ENCODE data around the gene AMBP. TPM values are rescaled to one million over a fixed set of nuclear protein-coding genes. Genes with fewer than 3 reads are reported as not detected.

Gene AMBP
- total and polyA plus RNA-seq, 2 of the 13 experiments (the other 11 are each of a cell fraction or from before 2014, with no cell fraction given): 1,510 to 2,580 TPM

- ChIA-PET POLR2A (no interaction called here), CTCF (ENCODE audit: low intra/inter-chr PET ratio, low total read pairs) (no interaction called here)
- DNase-seq (ENCODE audit: low spot score): no peak
- Histone ChIP-seq H3K27me3 (ENCODE audit: control insufficient read depth in 1 of 2, insufficient read depth in 2 of 2, low read length in 2 of 2) (peaks cover 1 to 6% of the 10 kb centered on the region in 2 experiments; a peak in 2 of 5 replicates), H3K36me3 (replicated peaks in 1 of 2; ENCODE audit: control insufficient read depth in 1 of 2, insufficient read depth in 2 of 2, low read length in 2 of 2) (no peaks in the 10 kb centered on the region), H3K9ac (ENCODE audit: insufficient read depth, low read depth, low read length) (no peak overlapping the region), H2AFZ (ENCODE audit: low read length) (no peak overlapping the region), H3K27ac (ENCODE audit: extremely low read length, insufficient read depth, low read length) (no peak overlapping the region), H4K20me1 (ENCODE audit: insufficient read depth, low read length) (no peaks in the 10 kb centered on the region), H3K4me3 (replicated peaks in 1 of 3; ENCODE audit: insufficient read depth in 1 of 3, low read depth in 2 of 3, low read length in 3 of 3) (no peak overlapping the region), H3K79me2 (ENCODE audit: insufficient read depth, low read length) (no peaks in the 10 kb centered on the region), H3K9me3 (ENCODE audit: low read length) (no peaks in the 10 kb centered on the region), H3K4me2 (ENCODE audit: low read depth, low read length) (no peak overlapping the region), H3K4me1 (ENCODE audit: insufficient read depth, low read length) (peaks cover 21% of the 10 kb centered on the region)
- no peak for TF ChIP-seq ZFP37 (CRISPR knock-in tag; IDR thresholded peaks at IDR 0.05; ENCODE audit: borderline replicate concordance)
- TF ChIP-seq NR2F6 (IDR thresholded peaks at IDR 0.05): no peak
- TF ChIP-seq NR2F6 (CRISPR knock-in tag; IDR thresholded peaks at IDR 0.05): no peak
- no peak for TF ChIP-seq FOXP1 (IDR thresholded peaks at IDR 0.05)
- TF ChIP-seq FOXP1 (CRISPR knock-in tag; IDR thresholded peaks at IDR 0.05): no peak
- no peak for TF ChIP-seq PHF5A (CRISPR knock-in tag; IDR thresholded peaks at IDR 0.05; ENCODE audit: low read depth, unreplicated experiment)
- TF ChIP-seq, protein P1, sequence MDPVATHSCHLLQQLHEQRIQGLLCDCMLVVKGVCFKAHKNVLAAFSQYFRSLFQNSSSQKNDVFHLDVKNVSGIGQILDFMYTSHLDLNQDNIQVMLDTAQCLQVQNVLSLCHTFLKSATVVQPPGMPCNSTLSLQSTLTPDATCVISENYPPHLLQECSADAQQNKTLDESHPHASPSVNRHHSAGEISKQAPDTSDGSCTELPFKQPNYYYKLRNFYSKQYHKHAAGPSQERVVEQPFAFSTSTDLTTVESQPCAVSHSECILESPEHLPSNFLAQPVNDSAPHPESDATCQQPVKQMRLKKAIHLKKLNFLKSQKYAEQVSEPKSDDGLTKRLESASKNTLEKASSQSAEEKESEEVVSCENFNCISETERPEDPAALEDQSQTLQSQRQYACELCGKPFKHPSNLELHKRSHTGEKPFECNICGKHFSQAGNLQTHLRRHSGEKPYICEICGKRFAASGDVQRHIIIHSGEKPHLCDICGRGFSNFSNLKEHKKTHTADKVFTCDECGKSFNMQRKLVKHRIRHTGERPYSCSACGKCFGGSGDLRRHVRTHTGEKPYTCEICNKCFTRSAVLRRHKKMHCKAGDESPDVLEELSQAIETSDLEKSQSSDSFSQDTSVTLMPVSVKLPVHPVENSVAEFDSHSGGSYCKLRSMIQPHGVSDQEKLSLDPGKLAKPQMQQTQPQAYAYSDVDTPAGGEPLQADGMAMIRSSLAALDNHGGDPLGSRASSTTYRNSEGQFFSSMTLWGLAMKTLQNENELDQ (CRISPR knock-in tag; IDR thresholded peaks at IDR 0.05; ENCODE audit: borderline replicate concordance): no peak
- TF ChIP-seq PRMT3 (CRISPR knock-in tag; IDR thresholded peaks at IDR 0.05; ENCODE audit: borderline replicate concordance, low read depth): no peak
- TF ChIP-seq MTA1 (CRISPR knock-in tag; IDR thresholded peaks at IDR 0.05; ENCODE audit: borderline replicate concordance): no peak
- no peak for TF ChIP-seq ZBTB1 (CRISPR knock-in tag; IDR thresholded peaks at IDR 0.05; ENCODE audit: borderline replicate concordance)
- TF ChIP-seq ZFAT (CRISPR knock-in tag; conservative IDR thresholded peaks at IDR 0.05): no peak
- TF ChIP-seq ZNF609 (CRISPR knock-in tag; IDR thresholded peaks at IDR 0.05; ENCODE audit: borderline replicate concordance): no peak
- TF ChIP-seq, protein P2, sequence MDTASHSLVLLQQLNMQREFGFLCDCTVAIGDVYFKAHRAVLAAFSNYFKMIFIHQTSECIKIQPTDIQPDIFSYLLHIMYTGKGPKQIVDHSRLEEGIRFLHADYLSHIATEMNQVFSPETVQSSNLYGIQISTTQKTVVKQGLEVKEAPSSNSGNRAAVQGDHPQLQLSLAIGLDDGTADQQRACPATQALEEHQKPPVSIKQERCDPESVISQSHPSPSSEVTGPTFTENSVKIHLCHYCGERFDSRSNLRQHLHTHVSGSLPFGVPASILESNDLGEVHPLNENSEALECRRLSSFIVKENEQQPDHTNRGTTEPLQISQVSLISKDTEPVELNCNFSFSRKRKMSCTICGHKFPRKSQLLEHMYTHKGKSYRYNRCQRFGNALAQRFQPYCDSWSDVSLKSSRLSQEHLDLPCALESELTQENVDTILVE (CRISPR knock-in tag; IDR thresholded peaks at IDR 0.05): no peak
- intact Hi-C loops (cut with micrococcal nuclease; ENCODE audit: unreplicated experiment): no loop called here
- no TSS peak for BruUV-seq (replicated peaks)
- 18% methylated on average over 4 of the region's 7 CpGs for WGBS (ENCODE audit: low lambda C conversion rate)
- no peak for ATAC-seq
- in situ Hi-C loops (cut with HindIII; ENCODE audit: extremely low pct_ligation_motif_present, low pct_unique_long_range_greater_than_20kb): no loop called here
- no peak for FAIRE-seq
Observed at GRCh38 chr9:114051706-114052105, 26.4 kb downstream of the AMBP start.
